HG02970 (cell line): ENCODE data around the gene MET.

Experiments
- ATAC-seq: cut with Tn5 transposase; IDR thresholded peaks from one replicate; pipeline ENCODE4 v1.9.1; 2021; ENCODE audit warnings: mild to moderate bottlenecking, moderate library complexity, moderate number of reproducible peaks; ENCODE audit not compliant: unreplicated experiment, low FRiP score

Gene MET

GRCh38 chr7:116724560-116725231, 52.7 kb downstream of the MET start:
- no peak for ATAC-seq

- no peak for ATAC-seq
Observed at GRCh38 chr7:116726149-116726548, 54.2 kb downstream of the MET start.

- no peak for ATAC-seq
Observed at GRCh38 chr7:116726713-116727431, 54.9 kb downstream of the MET start.

- ATAC-seq, result no peak
Observed at GRCh38 chr7:116727432-116728009, 55.5 kb downstream of the MET start.

GRCh38 chr7:116728413-116728812, 56.4 kb downstream of the MET start:
- ATAC-seq, result no peak

- no peak for ATAC-seq
Observed at GRCh38 chr7:116730097-116731022, 58.4 kb downstream of the MET start.

GRCh38 chr7:116731023-116731395, 59.0 kb downstream of the MET start:
- ATAC-seq, result no peak

GRCh38 chr7:116731445-116732335, 59.7 kb downstream of the MET start:
- ATAC-seq, result no peak

- no peak for ATAC-seq
Observed at GRCh38 chr7:116732788-116733694, 61.0 kb downstream of the MET start.

GRCh38 chr7:116733924-116734580, 62.1 kb downstream of the MET start:
- ATAC-seq, result no peak

GRCh38 chr7:116734710-116735109, 62.7 kb downstream of the MET start:
- no peak for ATAC-seq

- no peak for ATAC-seq
Observed at GRCh38 chr7:116736927-116737715, 65.1 kb downstream of the MET start.

- no peak for ATAC-seq
Observed at GRCh38 chr7:116738378-116738777, 66.4 kb downstream of the MET start.

GRCh38 chr7:116739307-116739706, 67.3 kb downstream of the MET start:
- ATAC-seq, result no peak

- no peak for ATAC-seq
Observed at GRCh38 chr7:116740231-116740630, 68.2 kb downstream of the MET start.

GRCh38 chr7:116740755-116741462, 68.9 kb downstream of the MET start:
- ATAC-seq, result no peak
